K562 (cell line): Measurements from ENCODE around the gene SPAG9. TPM values are rescaled to one million over a fixed set of nuclear protein-coding genes. Genes with fewer than 3 reads are reported as not detected.

Experiments used
- CCAR2 ChIP-seq: fragments of 200-400 bp; formaldehyde crosslinking; IDR thresholded peaks from 2 replicates; pipeline ENCODE4 v1.6.1; 2017; ENCODE audit warnings: mild to moderate bottlenecking, low read depth, low read length
- HES1 ChIP-seq: fragments of 450-650 bp; IDR thresholded peaks from 2 replicates; pipeline ENCODE4 v1.6.1; 2016; ENCODE audit warnings: low read depth, mild to moderate bottlenecking, moderate library complexity
- KLF6 ChIP-seq: fragments of 250-450 bp; sonication (Bioruptor Pico); IDR thresholded peaks from 2 replicates; pipeline ENCODE4 v1.4.0; 2020; ENCODE audit warnings: mild to moderate bottlenecking, moderate library complexity, borderline replicate concordance
- LCOR ChIP-seq: sonication (generic); formaldehyde crosslinking; IDR thresholded peaks from 2 replicates; pipeline ENCODE4 v1.8.0; 2022; ENCODE audit warnings: mild to moderate bottlenecking, missing genetic modification reagents
- MBD2 ChIP-seq: sonication (generic); IDR thresholded peaks from 2 replicates; pipeline ENCODE4 v1.6.1; 2016; ENCODE audit warnings: low read depth, borderline replicate concordance
- NELFE ChIP-seq: IDR thresholded peaks from 2 replicates; pipeline ENCODE4 v1.6.1; 2011; ENCODE audit warnings: mild to moderate bottlenecking; ENCODE audit not compliant: insufficient read depth, insufficient read length
- NFATC3 ChIP-seq: fragments of 450-650 bp; IDR thresholded peaks from 2 replicates; pipeline ENCODE4 v1.6.1; 2017; ENCODE audit warnings: mild to moderate bottlenecking
- NONO ChIP-seq, 2 experiments: fragments of 200-400 bp in 1 of 2; fragments of 450-650 bp in 1 of 2; formaldehyde crosslinking in 1 of 2; IDR thresholded peaks; 2 replicates each; pipeline ENCODE4 v1.6.1; 2017; ENCODE audit warnings: low read depth in 2 of 2, mild to moderate bottlenecking in 2 of 2, moderate library complexity in 2 of 2, low read length in 1 of 2
- TBP ChIP-seq: optimal IDR thresholded peaks from 2 replicates; pipeline ENCODE3; 2011; ENCODE audit warnings: low read depth, low read length, improper control_type of control experiment
- UBTF ChIP-seq, 2 experiments: IDR thresholded peaks; 2 replicates each; pipeline ENCODE4 v1.6.1; 2012; ENCODE audit warnings: improper control_type of control experiment in 2 of 2, low read depth in 2 of 2, low read length in 2 of 2, borderline replicate concordance in 1 of 2
- ZBTB49 ChIP-seq: sonication (generic); formaldehyde crosslinking; IDR thresholded peaks from 2 replicates; pipeline ENCODE4 v1.8.0; 2022; ENCODE audit warnings: missing genetic modification reagents, mild to moderate bottlenecking, borderline replicate concordance
- ZC3H11A ChIP-seq: IDR thresholded peaks from 2 replicates; pipeline ENCODE4 v1.6.1; 2012; ENCODE audit warnings: low read depth, low read length, improper control_type of control experiment
- ZNF282 ChIP-seq: sonication (generic); formaldehyde crosslinking; IDR thresholded peaks from 2 replicates; pipeline ENCODE4 v1.8.1; 2023; ENCODE audit warnings: missing genetic modification reagents
- ZNF347 ChIP-seq: fragments of 450-650 bp; formaldehyde crosslinking; IDR thresholded peaks from 2 replicates; pipeline ENCODE4 v1.4.0; 2020; ENCODE audit warnings: low read depth, mild to moderate bottlenecking, moderate library complexity
- ZSCAN29 ChIP-seq: fragments of 450-650 bp; IDR thresholded peaks from 2 replicates; pipeline ENCODE4 v1.6.1; 2017
- polyA plus RNA-seq, 8 experiments: library from polyadenylated mRNA; depleted of rRNA in 4 of 8; stranded (reverse) in 5 of 8; unstranded in 3 of 8; fragments of >200 nt; fragmentation: Nextera tagmentation in 2 of 8; fragmentation: Illumina TruSeq in 1 of 8; extraction: Ambion mirVana in 2 of 8; extraction: Trizol in 1 of 8; gene quantifications; 2 replicates each; pipeline versions ENCODE4 v1.2.1 to v1.2.3, GENCODE V29; 2011 to 2014; ENCODE audit warnings: inconsistent platforms in 1 of 8, missing spikeins in 1 of 8
- total RNA-seq, 7 experiments: library from RNA; depleted of rRNA in 6 of 7; stranded (reverse); fragments of >200 nt in 6 of 7; fragmentation: Illumina TruSeq in 2 of 7; extraction: Trizol in 2 of 7; gene quantifications; 2 replicates each; pipeline versions ENCODE4 v1.2.1 to v1.2.3, GENCODE V29; 2011 to 2021; ENCODE audit warnings: low replicate concordance in 1 of 7
- TF ChIP-seq, protein P1 (sequence below): sonication (generic); formaldehyde crosslinking; IDR thresholded peaks from 2 replicates; pipeline ENCODE4 v1.8.0; 2022; ENCODE audit warnings: mild to moderate bottlenecking, low read depth, missing genetic modification reagents
- TF ChIP-seq, protein P2 (sequence below): sonication (generic); formaldehyde crosslinking; IDR thresholded peaks from 2 replicates; pipeline ENCODE4 v1.5.0; 2020; ENCODE audit warnings: missing genetic modification reagents
- TF ChIP-seq, protein P3 (sequence below): fragments of 450-650 bp; IDR thresholded peaks from 2 replicates; pipeline ENCODE4 v1.6.1; 2018; ENCODE audit warnings: mild to moderate bottlenecking, low read depth; ENCODE audit not compliant: partially characterized antibody

The SPAG9 gene
- total and polyA plus RNA-seq, 9 of the 15 experiments (the other 6 are each of a cell fraction or from before 2014, with no cell fraction given): 12.2 to 99.2 (median 58.2) TPM

GRCh38 chr17:51120739-51121619 is at the start of gene SPAG9 (continued):
- TF ChIP-seq CCAR2 (no peak), NFATC3 (no peak), ZC3H11A (no peak), MBD2 (peak; percentile 72), UBTF (IDR thresholded peaks at IDR 0.05; ENCODE audit: borderline replicate concordance in 1 of 2, low read depth in 2 of 2, low read length in 2 of 2) (peak in 1 of 2 experiments; percentile 63; a peak in 1 of 4 replicates), NELFE (no peak), ZNF282 (no peak), ZBTB49 (CRISPR knock-in tag) (no peak), NONO (IDR thresholded peaks at IDR 0.05; ENCODE audit: low read depth in 2 of 2, low read length in 1 of 2) (0 out of 4 replicates have a peak, but pooled peaks of 1 of the 2 experiments have one; percentile 0), TBP (peak; percentile 74), ZSCAN29 (no peak), KLF6 (CRISPR knock-in tag) (peak; percentile 69; the same call in 1 of the 2 replicates), HES1 (no peak), LCOR (CRISPR knock-in tag) (no peak), ZNF347 (CRISPR knock-in tag) (no peak)
- TF ChIP-seq, protein P1, sequence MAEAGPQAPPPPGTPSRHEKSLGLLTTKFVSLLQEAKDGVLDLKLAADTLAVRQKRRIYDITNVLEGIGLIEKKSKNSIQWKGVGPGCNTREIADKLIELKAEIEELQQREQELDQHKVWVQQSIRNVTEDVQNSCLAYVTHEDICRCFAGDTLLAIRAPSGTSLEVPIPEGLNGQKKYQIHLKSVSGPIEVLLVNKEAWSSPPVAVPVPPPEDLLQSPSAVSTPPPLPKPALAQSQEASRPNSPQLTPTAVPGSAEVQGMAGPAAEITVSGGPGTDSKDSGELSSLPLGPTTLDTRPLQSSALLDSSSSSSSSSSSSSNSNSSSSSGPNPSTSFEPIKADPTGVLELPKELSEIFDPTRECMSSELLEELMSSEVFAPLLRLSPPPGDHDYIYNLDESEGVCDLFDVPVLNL: no peak
- TF ChIP-seq, protein P2, sequence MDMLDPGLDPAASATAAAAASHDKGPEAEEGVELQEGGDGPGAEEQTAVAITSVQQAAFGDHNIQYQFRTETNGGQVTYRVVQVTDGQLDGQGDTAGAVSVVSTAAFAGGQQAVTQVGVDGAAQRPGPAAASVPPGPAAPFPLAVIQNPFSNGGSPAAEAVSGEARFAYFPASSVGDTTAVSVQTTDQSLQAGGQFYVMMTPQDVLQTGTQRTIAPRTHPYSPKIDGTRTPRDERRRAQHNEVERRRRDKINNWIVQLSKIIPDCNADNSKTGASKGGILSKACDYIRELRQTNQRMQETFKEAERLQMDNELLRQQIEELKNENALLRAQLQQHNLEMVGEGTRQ (CRISPR knock-in tag): no peak
- TF ChIP-seq, protein P3, sequence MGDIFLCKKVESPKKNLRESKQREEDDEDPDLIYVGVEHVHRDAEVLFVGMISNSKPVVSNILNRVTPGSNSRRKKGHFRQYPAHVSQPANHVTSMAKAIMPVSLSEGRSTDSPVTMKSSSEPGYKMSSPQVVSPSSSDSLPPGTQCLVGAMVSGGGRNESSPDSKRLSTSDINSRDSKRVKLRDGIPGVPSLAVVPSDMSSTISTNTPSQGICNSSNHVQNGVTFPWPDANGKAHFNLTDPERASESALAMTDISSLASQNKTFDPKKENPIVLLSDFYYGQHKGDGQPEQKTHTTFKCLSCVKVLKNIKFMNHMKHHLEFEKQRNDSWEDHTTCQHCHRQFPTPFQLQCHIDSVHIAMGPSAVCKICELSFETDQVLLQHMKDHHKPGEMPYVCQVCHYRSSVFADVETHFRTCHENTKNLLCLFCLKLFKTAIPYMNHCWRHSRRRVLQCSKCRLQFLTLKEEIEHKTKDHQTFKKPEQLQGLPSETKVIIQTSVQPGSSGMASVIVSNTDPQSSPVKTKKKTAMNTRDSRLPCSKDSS: no peak
